Breast epithelium (tissue), 4 donors: ENCODE results near the gene ALG6. TPM values are rescaled to one million over a fixed set of nuclear protein-coding genes. Genes with fewer than 3 reads are reported as not detected.

Experiments
- DNase-seq, 2 donors: peaks; one replicate each; pipeline ENCODE4 v3.0.0-alpha.2; 2019; ENCODE audit warnings: low spot score in 2 of 2
- H3K27ac ChIP-seq, 2 donors: fragments of 200-600 bp; sonication (generic) in 1 of 2; one replicate each; pipeline ENCODE4 v1.5.1; 2016 to 2019; ENCODE audit warnings: mild to moderate bottlenecking in 1 of 2
- H3K27me3 ChIP-seq, 2 donors: fragments of 200-600 bp; sonication (generic) in 1 of 2; one replicate each; pipeline versions ENCODE4 v1.5.1 to v1.6.0; 2017 to 2019; ENCODE audit warnings: control low read depth in 1 of 2, mild to moderate bottlenecking in 1 of 2
- H3K36me3 ChIP-seq: fragments of 200-600 bp; one replicate; pipeline ENCODE4 v1.5.1; 2019
- H3K4me1 ChIP-seq, 2 donors: fragments of 200-600 bp; sonication (generic); one replicate each; pipeline ENCODE4 v1.5.1; 2016 to 2019; ENCODE audit warnings: control low read depth in 1 of 2
- H3K4me3 ChIP-seq, 3 donors: fragments of 200-600 bp; sonication (generic); 1 replicate in 2 of 3; 2 replicates in 1 of 3; pipeline ENCODE4 v1.5.1; 2016 to 2019; ENCODE audit warnings: mild to moderate bottlenecking in 3 of 3, moderate library complexity in 2 of 3
- H3K9me3 ChIP-seq, 2 donors: fragments of 200-600 bp; sonication (generic) in 1 of 2; one replicate each; pipeline ENCODE4 v1.5.1; 2016 to 2019; ENCODE audit warnings: control low read depth in 1 of 2
- CTCF ChIP-seq, 3 donors: fragments of 450-650 bp; IDR thresholded peaks; one replicate each; pipeline ENCODE4 v1.5.1; 2016 to 2017; ENCODE audit warnings: antibody characterized with exemption in 3 of 3, mild to moderate bottlenecking in 3 of 3, moderate library complexity in 3 of 3
- POLR2A ChIP-seq: fragments of 450-650 bp; IDR thresholded peaks from one replicate; pipeline ENCODE4 v1.6.1; 2016; ENCODE audit warnings: antibody characterized with exemption, mild to moderate bottlenecking, moderate library complexity
- POLR2AphosphoS5 ChIP-seq, 3 donors: sonication (generic); formaldehyde crosslinking; IDR thresholded peaks; one replicate each; pipeline ENCODE4 v1.6.1; 2017; ENCODE audit warnings: antibody characterized with exemption in 3 of 3
- intact Hi-C: fragments of 100-400 bp; cut with DNase I; formaldehyde crosslinking; loops from one replicate; pipeline ENCODE4 v1.15.1; 2023; ENCODE audit warnings: low total_unique reads
- total RNA-seq, 3 donors: library from RNA; depleted of rRNA; stranded (reverse); fragments of >200 nt; gene quantifications; one replicate each; pipeline ENCODE4 v1.1.0, GENCODE V29; 2016

Gene ALG6
- total RNA-seq, 3 donors from 2014 or later, result 8.8 to 17.7 (median 14.1) TPM

GRCh38 chr1:63401945-63402344, 34.5 kb downstream of the ALG6 start:
- intact Hi-C loops, result no loop called here
- H3K4me1 ChIP-seq, result no peaks in the 10 kb centered on the region
- no peaks in the 10 kb centered on the region for H3K36me3 ChIP-seq
- H3K9me3 ChIP-seq, result no peaks in the 10 kb centered on the region
- no peaks in the 10 kb centered on the region for H3K27me3 ChIP-seq
- TF ChIP-seq POLR2AphosphoS5 (IDR thresholded peaks at IDR 0.05) (no peak), CTCF (IDR thresholded peaks at IDR 0.05) (no peak), POLR2A (no peak)
- H3K4me3 ChIP-seq, result no peak overlapping the region
- H3K27ac ChIP-seq, result no peak overlapping the region
- DNase-seq, result no peak

GRCh38 chr1:63403386-63403785, 36.0 kb downstream of the ALG6 start:
- intact Hi-C loops, result no loop called here
- no peak for DNase-seq
- H3K9me3 ChIP-seq, result no peaks in the 10 kb centered on the region
- no peaks in the 10 kb centered on the region for H3K27me3 ChIP-seq
- no peak overlapping the region for H3K27ac ChIP-seq
- H3K4me3 ChIP-seq, result no peak overlapping the region
- no peaks in the 10 kb centered on the region for H3K4me1 ChIP-seq
- no peaks in the 10 kb centered on the region for H3K36me3 ChIP-seq
- TF ChIP-seq POLR2AphosphoS5 (IDR thresholded peaks at IDR 0.05) (no peak), POLR2A (no peak), CTCF (IDR thresholded peaks at IDR 0.05) (no peak)

GRCh38 chr1:63405021-63405420, 37.6 kb downstream of the ALG6 start:
- no peak overlapping the region for H3K4me3 ChIP-seq
- H3K36me3 ChIP-seq, result no peaks in the 10 kb centered on the region
- no peaks in the 10 kb centered on the region for H3K4me1 ChIP-seq
- H3K27ac ChIP-seq, result no peak overlapping the region
- intact Hi-C loops, result no loop called here
- no peaks in the 10 kb centered on the region for H3K27me3 ChIP-seq
- TF ChIP-seq POLR2AphosphoS5 (IDR thresholded peaks at IDR 0.05) (no peak), CTCF (IDR thresholded peaks at IDR 0.05) (no peak), POLR2A (no peak)
- DNase-seq, result no peak
- H3K9me3 ChIP-seq, result no peaks in the 10 kb centered on the region

- intact Hi-C loops, result no loop called here
- TF ChIP-seq POLR2A (no peak), CTCF (IDR thresholded peaks at IDR 0.05) (no peak), POLR2AphosphoS5 (IDR thresholded peaks at IDR 0.05) (no peak)
- DNase-seq, result no peak
Observed at GRCh38 chr1:63405987-63406386, 38.6 kb downstream of the ALG6 start.

GRCh38 chr1:63407002-63407401, 39.6 kb downstream of the ALG6 start:
- TF ChIP-seq POLR2AphosphoS5 (IDR thresholded peaks at IDR 0.05), result no peak
- TF ChIP-seq CTCF (IDR thresholded peaks at IDR 0.05), result no peak
- no peak for TF ChIP-seq POLR2A
- Histone ChIP-seq H3K27ac (no peak overlapping the region), H3K27me3 (no peaks in the 10 kb centered on the region), H3K9me3 (no peaks in the 10 kb centered on the region), H3K4me3 (no peak overlapping the region), H3K36me3 (no peaks in the 10 kb centered on the region), H3K4me1 (no peaks in the 10 kb centered on the region)
- intact Hi-C loops, result no loop called here
- DNase-seq, result no peak

More at GRCh38 chr1:63405987-63406386, 38.6 kb downstream of the ALG6 start:
- H3K27me3 ChIP-seq, result no peaks in the 10 kb centered on the region
- H3K27ac ChIP-seq, result no peak overlapping the region
- no peaks in the 10 kb centered on the region for H3K9me3 ChIP-seq
- no peaks in the 10 kb centered on the region for H3K36me3 ChIP-seq
- no peaks in the 10 kb centered on the region for H3K4me1 ChIP-seq
- no peak overlapping the region for H3K4me3 ChIP-seq
